GM19043 (cell line): ENCODE measurements around the gene RNLS.

ENCODE experiments used
- ATAC-seq: cut with Tn5 transposase; IDR thresholded peaks from one replicate; pipeline ENCODE4 v1.9.1; 2021; ENCODE audit warnings: low read depth; ENCODE audit not compliant: unreplicated experiment

The RNLS gene

DNA sequence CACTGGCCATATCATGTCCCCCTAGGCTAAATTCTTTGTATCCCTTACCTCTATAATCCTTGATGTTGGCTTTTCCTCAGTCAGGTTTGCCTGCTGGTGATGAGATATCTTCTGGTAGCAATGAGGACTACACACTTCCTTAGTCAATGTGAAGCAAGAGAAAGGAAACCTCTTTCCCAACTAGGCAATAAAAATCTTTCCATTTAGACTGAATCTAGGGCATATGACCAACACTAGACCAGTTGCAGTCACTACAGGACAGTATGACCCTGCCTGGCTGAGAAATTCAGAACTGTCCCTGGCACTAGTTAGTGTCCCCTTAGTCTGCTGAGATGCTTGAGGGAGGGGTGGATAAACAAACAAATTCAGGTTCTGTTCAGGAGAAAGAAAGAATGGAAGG is 142.6 kb downstream of the RNLS start:
- no peak for ATAC-seq

DNA sequence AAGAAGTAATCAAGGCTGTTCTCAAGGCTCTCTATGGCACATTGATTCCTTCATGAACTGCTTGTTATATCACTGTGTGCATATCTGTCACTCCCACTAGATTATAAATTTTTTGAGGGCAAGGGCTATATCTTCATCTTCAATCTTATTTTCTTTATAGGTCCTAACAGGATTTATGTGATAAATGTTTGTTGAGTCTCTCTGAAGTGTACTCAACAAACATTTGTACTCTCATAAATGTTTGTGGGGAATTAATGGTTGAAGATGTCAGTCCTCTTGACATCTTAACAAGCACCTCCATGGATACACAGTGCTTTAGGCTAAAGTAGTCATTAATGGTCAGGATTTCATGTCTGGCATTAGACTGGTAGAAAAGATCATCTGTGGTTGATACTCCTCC is 143.2 kb downstream of the RNLS start:
- no peak for ATAC-seq

DNA sequence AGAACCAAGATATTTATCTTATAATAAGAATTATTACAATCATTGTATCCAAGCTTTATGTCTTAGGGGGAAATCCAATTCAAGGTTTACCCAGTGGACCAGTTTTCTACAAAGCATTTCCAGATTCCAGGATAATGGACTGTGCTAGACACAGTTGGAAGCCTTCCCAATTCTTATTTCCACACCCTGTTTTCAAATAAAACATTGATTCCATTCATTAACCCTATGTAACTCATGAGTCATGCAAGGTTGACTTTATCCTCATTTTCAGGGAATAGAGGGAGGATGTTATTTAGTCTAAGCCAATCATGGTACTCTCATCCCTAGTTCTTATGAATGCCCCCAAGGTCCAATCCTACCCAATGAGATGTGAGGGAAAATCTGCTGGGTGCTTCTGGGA is 145.7 kb downstream of the RNLS start:
- ATAC-seq = no peak

GRCh38 chr10:88433565-88434186 is 149.4 kb downstream of the RNLS start:
- ATAC-seq = no peak

DNA sequence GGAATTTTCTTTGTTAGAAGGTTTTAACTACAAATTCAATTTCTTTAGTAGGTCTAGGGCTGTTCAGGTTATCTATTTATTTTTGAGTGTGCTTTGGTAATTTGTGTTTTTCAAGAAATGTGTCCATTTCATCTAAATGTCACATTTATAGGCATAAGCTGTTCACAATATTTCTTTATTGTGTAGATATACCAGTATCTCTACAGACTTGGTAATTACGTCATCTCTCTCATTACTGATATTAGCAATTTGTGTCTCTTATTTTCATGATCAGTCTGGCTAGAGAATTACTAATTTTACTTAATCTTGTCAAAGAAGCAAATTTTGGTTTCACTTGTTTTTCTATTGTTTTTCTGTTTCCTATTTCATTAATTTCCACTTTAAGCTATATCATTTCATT is 152.0 kb downstream of the RNLS start:
- no peak for ATAC-seq

GRCh38 chr10:88428976-88429375 is 154.1 kb downstream of the RNLS start:
- no peak for ATAC-seq

- no peak for ATAC-seq
These were observed 154.7 kb downstream of the RNLS start for GRCh38 chr10:88428442-88428841.

- no peak for ATAC-seq
These were observed 156.1 kb downstream of the RNLS start for GRCh38 chr10:88427024-88427423.

GRCh38 chr10:88424881-88425280 is 158.2 kb downstream of the RNLS start:
- ATAC-seq = no peak

DNA sequence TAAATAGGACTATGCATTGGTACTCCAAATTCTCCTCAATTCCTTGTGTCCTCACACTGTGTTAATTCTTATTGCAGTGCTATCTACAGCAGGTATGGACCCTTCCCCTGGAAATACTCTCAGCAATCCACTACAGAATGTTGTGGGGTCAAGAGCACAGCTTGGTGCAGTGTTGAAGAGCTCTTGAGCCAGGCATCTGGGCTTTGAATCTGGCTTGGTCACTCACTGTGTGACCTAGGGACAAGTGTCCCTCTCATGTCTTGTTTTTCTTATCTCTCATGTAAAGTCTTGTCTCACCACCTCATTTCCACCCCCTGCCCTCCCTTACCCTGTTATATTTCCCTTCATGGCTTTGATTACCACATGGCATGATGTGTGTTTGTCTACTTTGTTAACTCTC is 159.4 kb downstream of the RNLS start:
- no peak for ATAC-seq

DNA sequence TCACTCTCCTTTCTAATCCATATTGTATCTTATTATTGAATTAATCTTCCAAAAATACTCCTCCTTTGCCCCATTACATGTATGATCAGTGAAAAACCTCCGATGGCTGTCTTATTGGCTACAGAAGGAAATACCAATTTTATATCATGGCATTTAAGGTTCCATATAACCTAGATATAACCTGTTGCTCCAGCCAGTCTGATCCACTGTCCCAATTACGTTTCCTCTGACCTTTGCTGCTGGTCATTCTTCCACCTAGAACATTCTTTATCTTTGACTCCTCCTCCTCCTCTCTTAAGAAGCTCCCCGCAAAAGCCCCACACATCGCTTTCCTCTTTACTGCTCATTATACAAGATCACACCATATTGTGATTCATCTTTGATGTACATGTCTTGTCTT is 161.5 kb downstream of the RNLS start:
- ATAC-seq = no peak

- no peak for ATAC-seq
These were observed 164.2 kb downstream of the RNLS start for GRCh38 chr10:88418871-88419270.

DNA sequence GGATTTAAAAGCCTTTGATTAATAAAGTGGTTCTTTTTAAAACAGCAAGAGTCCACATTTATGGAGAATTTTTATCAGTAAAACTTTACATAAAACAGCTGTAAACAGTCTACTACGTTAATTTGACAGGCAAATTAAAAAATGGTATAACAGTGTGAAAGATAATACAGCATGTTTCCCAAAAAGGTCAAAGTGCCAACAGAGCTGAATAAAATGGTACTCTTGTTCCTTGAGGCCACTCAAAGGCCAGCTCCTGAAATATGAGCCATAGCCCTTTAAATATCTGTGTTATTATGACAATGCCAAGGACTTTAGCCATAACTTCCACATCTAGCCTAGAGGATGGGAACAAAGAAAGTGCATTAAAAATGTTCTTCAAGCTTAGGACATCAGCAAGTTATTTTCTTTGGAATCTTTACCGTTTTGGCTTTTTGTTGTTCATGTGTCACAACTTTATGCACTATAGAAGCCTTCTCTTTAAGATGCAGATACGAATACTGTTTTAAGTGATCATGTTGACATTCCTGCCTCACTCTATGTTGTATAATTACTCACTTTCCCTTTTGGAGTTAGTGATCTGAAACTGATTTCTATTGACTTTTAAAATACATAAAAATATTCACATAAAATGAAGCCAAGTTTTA is 165.6 kb downstream of the RNLS start:
- ATAC-seq = no peak

- ATAC-seq = no peak
These were observed 166.3 kb downstream of the RNLS start for GRCh38 chr10:88416801-88417200.

GRCh38 chr10:88415533-88416130 is 167.5 kb downstream of the RNLS start:
- ATAC-seq = no peak

- no peak for ATAC-seq
These were observed 169.7 kb downstream of the RNLS start for GRCh38 chr10:88413412-88413811.

DNA sequence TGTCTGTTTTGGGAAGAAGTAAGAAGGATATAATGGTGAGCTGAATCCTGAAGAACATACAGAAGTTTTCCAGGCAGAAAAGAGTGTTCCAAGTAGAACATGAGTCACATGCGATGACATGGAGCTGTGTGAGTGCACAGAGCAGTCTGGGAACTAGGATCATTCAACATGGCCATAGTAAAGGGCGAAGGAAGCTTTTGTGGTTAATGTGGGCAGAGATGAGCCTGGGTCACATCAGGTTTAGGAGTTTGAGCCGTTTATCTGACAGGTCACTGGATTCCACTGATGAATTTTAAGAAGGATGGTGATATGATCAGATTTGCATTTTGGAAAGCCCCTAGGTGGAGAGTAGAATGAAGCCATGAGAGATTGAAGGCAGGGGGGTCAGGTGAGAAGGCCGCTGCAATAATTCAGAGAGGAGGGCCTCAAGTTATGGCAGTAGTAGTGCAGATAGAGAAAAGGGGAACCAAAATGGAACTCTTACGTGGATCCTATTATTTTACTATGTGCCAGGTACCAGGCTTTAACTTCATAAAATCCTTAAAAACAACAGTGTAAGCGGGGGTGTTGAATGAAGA is 171.3 kb downstream of the RNLS start:
- no peak for ATAC-seq

DNA sequence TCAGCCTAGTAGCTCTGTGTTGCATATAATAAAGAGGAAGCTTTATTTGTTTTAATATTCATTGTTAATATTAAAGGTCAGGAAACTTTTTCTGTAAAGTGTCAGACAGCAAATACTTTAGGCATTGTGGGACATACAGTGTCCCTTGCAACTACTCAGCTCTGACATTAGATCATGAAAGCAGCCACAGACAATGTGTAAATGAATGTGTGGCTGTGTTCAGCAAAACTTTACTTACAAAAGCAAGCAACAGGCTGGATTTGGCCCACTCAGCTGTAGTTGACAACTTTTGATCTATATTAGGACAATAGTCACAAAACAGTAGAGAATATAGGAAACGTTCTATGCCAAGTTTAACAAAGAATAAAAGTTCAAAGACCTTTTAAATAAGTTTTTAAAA is 173.3 kb downstream of the RNLS start:
- no peak for ATAC-seq

GRCh38 chr10:88409236-88409635 is 173.9 kb downstream of the RNLS start:
- no peak for ATAC-seq

DNA sequence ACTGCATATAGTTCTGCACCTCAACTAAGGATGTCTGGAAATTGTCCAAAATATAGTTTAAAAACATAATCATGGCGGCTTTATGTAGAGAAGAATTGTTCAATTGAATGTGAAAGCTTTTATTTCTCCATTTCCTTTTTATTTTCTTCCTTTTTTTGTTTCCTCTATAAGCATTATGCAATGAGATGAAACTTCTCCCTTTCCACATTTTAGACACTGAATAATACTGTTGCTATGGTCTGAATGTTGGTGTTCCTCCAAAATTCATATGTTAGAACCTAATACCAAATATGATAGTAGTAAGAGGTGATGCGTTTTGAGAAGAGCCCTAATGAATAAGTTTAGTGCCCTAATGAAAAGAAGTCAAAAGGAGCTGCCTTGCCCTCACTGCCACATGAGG is 175.0 kb downstream of the RNLS start:
- no peak for ATAC-seq

- no peak for ATAC-seq
These were observed 179.0 kb downstream of the RNLS start for GRCh38 chr10:88404133-88404532.
